ENCODE data around the gene MRPS21.

DNA sequence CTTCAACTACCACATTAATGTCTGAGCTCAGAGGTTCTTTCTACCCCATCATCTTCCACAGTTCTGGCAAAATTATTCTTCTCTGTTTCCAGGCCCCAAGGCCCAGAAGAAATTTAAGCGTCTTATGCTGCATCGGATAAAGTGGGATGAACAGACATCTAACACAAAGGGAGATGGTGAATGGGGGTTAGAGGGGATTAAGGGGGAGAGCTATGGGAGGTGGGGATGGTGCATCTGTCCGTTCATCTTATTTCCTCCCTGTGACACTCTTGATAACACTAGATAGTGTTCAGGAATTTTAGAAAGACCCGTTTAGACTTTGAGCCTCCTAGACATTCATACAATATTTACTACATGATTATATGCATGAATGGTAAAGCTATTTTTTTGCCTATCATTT, 52.7 kb downstream of the MRPS21 start:
- TF ChIP-seq SUZ12 (IDR thresholded peaks at IDR 0.05; ENCODE audit: extremely low read depth, insufficient read depth, insufficient read length) (no peak), ZNF274 (IDR thresholded peaks at IDR 0.05; ENCODE audit: low read depth, low read length) (no peak), YY1 (IDR thresholded peaks at IDR 0.05; ENCODE audit: insufficient read depth, insufficient read length) (no peak)

All from NT2/D1 (cell line).